ENCODE results near the gene SBK1. TPM values are rescaled to one million over a fixed set of nuclear protein-coding genes. Genes with fewer than 3 reads are reported as not detected.

Gene SBK1
- total RNA-seq, 1 experiment from 2014 or later, result 19.2 TPM

GRCh38 chr16:28257256-28257655 is 35.1 kb upstream of the SBK1 start:
- Histone ChIP-seq H3K27ac (ENCODE audit: low read depth, low read length) (no peak overlapping the region), H3K36me3 (ENCODE audit: control insufficient read depth in 1 of 2, insufficient read depth in 2 of 2, low read length in 2 of 2) (no peaks in the 10 kb centered on the region), H3K27me3 (ENCODE audit: insufficient read depth, low read length) (no peaks in the 10 kb centered on the region), H2AFZ (ENCODE audit: low read depth, low read length, poor library complexity, severe bottlenecking) (no peak overlapping the region), H3K4me1 (ENCODE audit: control insufficient read depth in 1 of 2, insufficient read depth in 2 of 2, low read length in 2 of 2) (0 out of 4 replicates have a peak, but pooled peaks cover 0 to 8% of the 10 kb centered on the region in 2 experiments), H3K9me2 (ENCODE audit: insufficient read depth) (no peaks in the 10 kb centered on the region), H3K79me2 (ENCODE audit: insufficient read depth, low read length) (no peaks in the 10 kb centered on the region), H3K4me2 (ENCODE audit: low read length) (no peak overlapping the region), H3K4me3 (replicated peaks in 1 of 2; ENCODE audit: low read depth in 1 of 2, low read length in 2 of 2) (no peak overlapping the region), H3K9ac (ENCODE audit: low read length) (no peak overlapping the region), H4K20me1 (ENCODE audit: insufficient read depth) (no peaks in the 10 kb centered on the region), H3K9me3 (ENCODE audit: control insufficient read depth in 1 of 2, insufficient read depth in 1 of 2, low read depth in 1 of 2, low read length in 2 of 2) (no peaks in the 10 kb centered on the region)
- ATAC-seq, result no peak
- no peak for DNase-seq (ENCODE audit: low read depth, low spot score)
- ChIA-PET RAD21 (ENCODE audit: low non-redundant PET in 1 of 2, low total read pairs in 2 of 2, uncharacterized antibody in 2 of 2, unreplicated experiment in 2 of 2) (no interaction called here), CTCF (no interaction called here), POLR2A (no interaction called here)
- BruUV-seq (replicated peaks), result no TSS peak
- intact Hi-C loops (cut with micrococcal nuclease), result no loop called here
- TF ChIP-seq ATF3 (IDR thresholded peaks at IDR 0.05), result no peak

GRCh38 chr16:28258567-28258966 is 33.8 kb upstream of the SBK1 start:
- Histone ChIP-seq H3K4me2 (ENCODE audit: low read length) (no peak overlapping the region), H3K79me2 (ENCODE audit: insufficient read depth, low read length) (no peaks in the 10 kb centered on the region), H3K4me1 (ENCODE audit: control insufficient read depth in 1 of 2, insufficient read depth in 2 of 2, low read length in 2 of 2) (0 out of 4 replicates have a peak, but pooled peaks cover 0 to 8% of the 10 kb centered on the region in 2 experiments), H4K20me1 (ENCODE audit: insufficient read depth) (no peaks in the 10 kb centered on the region), H3K36me3 (ENCODE audit: control insufficient read depth in 1 of 2, insufficient read depth in 2 of 2, low read length in 2 of 2) (no peaks in the 10 kb centered on the region), H3K4me3 (replicated peaks in 1 of 2; ENCODE audit: low read depth in 1 of 2, low read length in 2 of 2) (no peak overlapping the region), H3K9me3 (ENCODE audit: control insufficient read depth in 1 of 2, insufficient read depth in 1 of 2, low read depth in 1 of 2, low read length in 2 of 2) (no peaks in the 10 kb centered on the region), H3K27me3 (ENCODE audit: insufficient read depth, low read length) (no peaks in the 10 kb centered on the region), H3K9ac (ENCODE audit: low read length) (no peak overlapping the region), H2AFZ (ENCODE audit: low read depth, low read length, poor library complexity, severe bottlenecking) (no peak overlapping the region), H3K27ac (ENCODE audit: low read depth, low read length) (no peak overlapping the region), H3K9me2 (ENCODE audit: insufficient read depth) (no peaks in the 10 kb centered on the region)
- no peak for DNase-seq (ENCODE audit: low read depth, low spot score)
- intact Hi-C loops (cut with micrococcal nuclease), result no loop called here
- RAD21 ChIA-PET (ENCODE audit: low non-redundant PET in 1 of 2, low total read pairs in 2 of 2, uncharacterized antibody in 2 of 2, unreplicated experiment in 2 of 2), result no interaction called here
- POLR2A ChIA-PET, result no interaction called here
- CTCF ChIA-PET, result no interaction called here
- no peak for ATAC-seq
- TF ChIP-seq FOSL1 (IDR thresholded peaks at IDR 0.05; ENCODE audit: low read depth), result no peak
- TF ChIP-seq TCF7L2 (IDR thresholded peaks at IDR 0.05; ENCODE audit: borderline replicate concordance, extremely low read depth, insufficient read depth, insufficient read length), result no peak
- no peak for TF ChIP-seq ATF3 (IDR thresholded peaks at IDR 0.05)
- TF ChIP-seq CBX3 (IDR thresholded peaks at IDR 0.05; ENCODE audit: low read depth), result no peak
- TF ChIP-seq REST (IDR thresholded peaks at IDR 0.05; ENCODE audit: low read depth), result no peak
- BruUV-seq (replicated peaks), result no TSS peak

Measured in HCT116 (cell line).